ENCODE results near the gene NFATC4. TPM values are rescaled to one million over a fixed set of nuclear protein-coding genes. Genes with fewer than 3 reads are reported as not detected.

Gene NFATC4
- total and polyA plus RNA-seq, 2 of the 4 experiments (the other 2 are of a cell fraction), result 15.6 to 35.8 TPM

GRCh38 chr14:24343795-24344660, 24.0 kb upstream of the NFATC4 start:
- H3K14ac ChIP-seq (replicated peaks; ENCODE audit: low read depth, low read length), result no peak overlapping the region
- H3K27me3 ChIP-seq (ENCODE audit: control insufficient read depth, insufficient read depth, low read length), result peaks cover 56% of the 10 kb centered on the region
- ChIA-PET CTCF (interaction anchor here (2.2 kb wide), 1 partner anchor 11 kb away, joined by 11 read pairs; no protein-coding TSS in a partner anchor), POLR2A (ENCODE audit: unreplicated experiment) (no interaction called here)
- no peak overlapping the region for H4K91ac ChIP-seq (ENCODE audit: insufficient read depth, low read depth, low read length)
- no peak overlapping the region for H2AK5ac ChIP-seq (ENCODE audit: low read depth, low read length)
- H3K4me2 ChIP-seq (ENCODE audit: low read depth, low read length), result no peak overlapping the region
- no peak overlapping the region for H2AFZ ChIP-seq (replicated peaks; ENCODE audit: low read length, poor library complexity)
- no peaks in the 10 kb centered on the region; the same call in 1 of the 2 replicates for H3K9me3 ChIP-seq (ENCODE audit: control insufficient read depth, insufficient read depth, low read length)
- intact Hi-C loops (cut with micrococcal nuclease), result no loop called here
- no peak overlapping the region for H3K9ac ChIP-seq (ENCODE audit: low read depth, low read length)
- no peak overlapping the region for H3K27ac ChIP-seq (ENCODE audit: insufficient read depth, low read length)
- no peak overlapping the region for H3K4me3 ChIP-seq (ENCODE audit: insufficient read depth, low read depth, low read length)
- no peak for DNase-seq
- no TSS peak for BruUV-seq (replicated peaks)
- ATAC-seq (ENCODE audit: low read depth), result no peak; the same call in 1 of the 2 replicates
- H3K79me1 ChIP-seq (ENCODE audit: low read depth in 1 of 2, low read length in 2 of 2), result no peaks in the 10 kb centered on the region
- no peak overlapping the region for H2BK20ac ChIP-seq (ENCODE audit: low read depth, low read length)
- H2BK5ac ChIP-seq (ENCODE audit: low read depth, low read length, poor library complexity, severe bottlenecking), result no peak overlapping the region
- H3K23ac ChIP-seq (ENCODE audit: low read depth, low read length), result no peak overlapping the region
- dilution Hi-C loops (cut with HindIII; ENCODE audit: low sequenced_read_pairs, unreplicated experiment), result no loop called here
- no peaks in the 10 kb centered on the region for H3K9me1 ChIP-seq (ENCODE audit: insufficient read depth, low read length)
- no peaks in the 10 kb centered on the region for H4K20me1 ChIP-seq (ENCODE audit: insufficient read depth, low read length)
- in situ Hi-C loops (cut with MboI; ENCODE audit: low sequenced_read_pairs), result no loop called here
- no peaks in the 10 kb centered on the region for H3K36me3 ChIP-seq (ENCODE audit: control insufficient read depth, insufficient read depth, low read length)
- TF ChIP-seq FOS (IDR thresholded peaks at IDR 0.05; ENCODE audit: low read depth, low read length), result no peak
- no peak for TF ChIP-seq BHLHE40 (IDR thresholded peaks at IDR 0.05; ENCODE audit: low read depth, low read length)
- TF ChIP-seq CTCF (conservative IDR thresholded peaks at IDR 0.05; ENCODE audit: low read depth, low read length), result no peak
- no peak for TF ChIP-seq USF2 (IDR thresholded peaks at IDR 0.05; ENCODE audit: low read depth, low read length)
- no peak for TF ChIP-seq RFX5 (IDR thresholded peaks at IDR 0.05; ENCODE audit: low read depth, low read length)
- no peak for TF ChIP-seq NFE2L2 (IDR thresholded peaks at IDR 0.05; ENCODE audit: low read depth, low read length)
- no peak for TF ChIP-seq MAZ (IDR thresholded peaks at IDR 0.05; ENCODE audit: borderline replicate concordance, low read depth, low read length)
- no peak for TF ChIP-seq SMC3 (IDR thresholded peaks at IDR 0.05; ENCODE audit: low read depth, low read length)
- TF ChIP-seq RCOR1 (IDR thresholded peaks at IDR 0.05; ENCODE audit: insufficient replicate concordance, low read length), result no peak
- TF ChIP-seq CHD1 (IDR thresholded peaks at IDR 0.05; ENCODE audit: low read depth, low read length), result no peak
- TF ChIP-seq ELK1 (IDR thresholded peaks at IDR 0.05; ENCODE audit: borderline replicate concordance, low read depth, low read length), result no peak
- no peak for TF ChIP-seq RAD21 (IDR thresholded peaks at IDR 0.05; ENCODE audit: low read length)
- TF ChIP-seq MXI1 (IDR thresholded peaks at IDR 0.05; ENCODE audit: borderline replicate concordance, low read depth, low read length), result no peak
- TF ChIP-seq POLR2A (IDR thresholded peaks at IDR 0.05; ENCODE audit: low read depth, low read length), result no peak
- no peak for TF ChIP-seq CEBPB (IDR thresholded peaks at IDR 0.05; ENCODE audit: low read depth, low read length)
- H2BK15ac ChIP-seq (ENCODE audit: low read depth, low read length), result no peak overlapping the region
- H3K56ac ChIP-seq (ENCODE audit: extremely low read depth, insufficient read depth, low read length), result no peak overlapping the region
- no peak overlapping the region for H2BK120ac ChIP-seq (ENCODE audit: low read depth, low read length)
- H4K5ac ChIP-seq (ENCODE audit: low read depth, low read length), result no peak overlapping the region
- no peaks in the 10 kb centered on the region for H3K4me1 ChIP-seq (ENCODE audit: control insufficient read depth, insufficient read depth, low read length)
- no peak overlapping the region for H3K18ac ChIP-seq (ENCODE audit: low read depth, low read length)
- H4K8ac ChIP-seq (ENCODE audit: low read depth in 2 of 2, low read length in 2 of 2), result no peak overlapping the region
- WGBS, 2 experiments (ENCODE audit: extremely low coverage in 2 of 2, insufficient read length in 1 of 2), result no CpG with 5 or more reads among the region's 7 CpGs
- no peak overlapping the region for H2AK9ac ChIP-seq (replicated peaks; ENCODE audit: low read depth, low read length, poor library complexity)
- H3K4ac ChIP-seq (ENCODE audit: low read depth, low read length), result no peak overlapping the region

Data from IMR-90 (cell line).